Tibial nerve (tissue), 4 donors: ENCODE results near the gene RETREG3. TPM values are rescaled to one million over a fixed set of nuclear protein-coding genes. Genes with fewer than 3 reads are reported as not detected.
A peak's percentile ranks its signal among the peaks of the same experiment; 100 is the strongest.

Experiments
- DNase-seq, 2 donors: peaks; one replicate each; pipeline ENCODE4 v3.0.0-alpha.2; 2019; ENCODE audit warnings: low spot score in 2 of 2
- H3K27ac ChIP-seq, 4 donors: fragments of 200-600 bp; sonication (generic) in 3 of 4; one replicate each; pipeline ENCODE4 v1.5.1; 2017 to 2019; ENCODE audit warnings: mild to moderate bottlenecking in 1 of 4
- H3K27me3 ChIP-seq, 2 donors: fragments of 200-600 bp; sonication (generic) in 1 of 2; one replicate each; pipeline versions ENCODE4 v1.5.1 to v1.6.0; 2017 to 2019
- H3K36me3 ChIP-seq, 3 donors: fragments of 200-600 bp; sonication (generic); one replicate each; pipeline ENCODE4 v1.5.1; 2018 to 2019
- H3K4me1 ChIP-seq, 4 donors: fragments of 200-600 bp; sonication (generic) in 3 of 4; one replicate each; pipeline ENCODE4 v1.5.1; 2017 to 2019
- H3K4me3 ChIP-seq, 4 donors: fragments of 200-600 bp; sonication (generic) in 3 of 4; one replicate each; pipeline ENCODE4 v1.5.1; 2017 to 2019; ENCODE audit warnings: mild to moderate bottlenecking in 1 of 4, moderate library complexity in 1 of 4
- H3K9me3 ChIP-seq, 4 donors: fragments of 200-600 bp; sonication (generic) in 3 of 4; one replicate each; pipeline ENCODE4 v1.5.1; 2017 to 2019
- CTCF ChIP-seq, 5 experiments: fragments of 200-600 bp in 3 of 5; fragments of 450-650 bp in 2 of 5; sonication (generic) in 3 of 5; IDR thresholded peaks; one replicate each; pipeline ENCODE4 v1.5.1; 2016 to 2019; ENCODE audit warnings: antibody characterized with exemption in 5 of 5, mild to moderate bottlenecking in 3 of 5, moderate library complexity in 2 of 5
- EP300 ChIP-seq, 2 donors: sonication (generic); formaldehyde crosslinking; IDR thresholded peaks; one replicate each; pipeline ENCODE4 v1.6.1; 2017; ENCODE audit warnings: antibody characterized with exemption in 2 of 2, mild to moderate bottlenecking in 1 of 2
- POLR2A ChIP-seq, 2 donors: fragments of 450-650 bp; IDR thresholded peaks; one replicate each; pipeline ENCODE4 v1.6.1; 2017; ENCODE audit warnings: antibody characterized with exemption in 2 of 2, mild to moderate bottlenecking in 2 of 2, moderate library complexity in 2 of 2
- WGBS, 2 donors: methylation state at CpG; one replicate each; pipeline ENCODE4 v1.1.5; 2018; 5-methylcytosine and 5-hydroxymethylcytosine counted together
- total RNA-seq, 4 donors: library from RNA; depleted of rRNA; stranded (reverse); fragments of >200 nt; gene quantifications; one replicate each; pipeline ENCODE4 v1.1.0, GENCODE V29; 2016

RETREG3 gene
- total RNA-seq, 4 donors from 2014 or later = 43.1 to 61.8 (median 57.7) TPM

DNA sequence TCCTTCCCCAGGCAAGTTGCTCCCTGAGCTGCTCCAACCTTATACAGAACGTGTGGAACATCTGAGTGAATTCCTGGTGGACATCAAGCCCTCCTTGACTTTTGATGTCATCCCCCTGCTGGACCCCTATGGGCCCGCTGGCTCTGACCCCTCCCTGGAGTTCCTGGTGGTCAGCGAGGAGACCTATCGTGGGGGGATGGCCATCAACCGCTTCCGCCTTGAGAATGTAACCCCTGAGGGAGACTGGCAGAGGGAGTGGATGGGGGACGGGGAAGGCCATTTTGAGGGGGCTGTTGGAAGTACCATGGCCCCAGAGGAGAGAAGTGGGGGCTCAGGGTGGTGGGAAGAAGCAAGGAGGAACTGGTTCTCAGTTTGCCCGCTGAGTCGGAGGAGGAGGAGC is 45.2 kb downstream of the RETREG3 start:
- Histone ChIP-seq H3K27me3 (no peaks in the 10 kb centered on the region), H3K36me3 (peaks cover 0 to 32% (median 19%) of the 10 kb centered on the region in 3 donors), H3K9me3 (no peaks in the 10 kb centered on the region), H3K4me3 (no peak overlapping the region), H3K4me1 (peaks cover 0 to 74% (median 40%) of the 10 kb centered on the region in 4 donors), H3K27ac (peak overlapping the region in 1 of 4 donors; percentile 26)
- TF ChIP-seq POLR2A (IDR thresholded peaks at IDR 0.05) = no peak
- no peak for TF ChIP-seq CTCF (IDR thresholded peaks at IDR 0.05)
- TF ChIP-seq EP300 (IDR thresholded peaks at IDR 0.05) = no peak
- WGBS, 2 donors = 74 to 81% methylated on average over 9 of the region's 9 CpGs
- DNase-seq = no peak

DNA sequence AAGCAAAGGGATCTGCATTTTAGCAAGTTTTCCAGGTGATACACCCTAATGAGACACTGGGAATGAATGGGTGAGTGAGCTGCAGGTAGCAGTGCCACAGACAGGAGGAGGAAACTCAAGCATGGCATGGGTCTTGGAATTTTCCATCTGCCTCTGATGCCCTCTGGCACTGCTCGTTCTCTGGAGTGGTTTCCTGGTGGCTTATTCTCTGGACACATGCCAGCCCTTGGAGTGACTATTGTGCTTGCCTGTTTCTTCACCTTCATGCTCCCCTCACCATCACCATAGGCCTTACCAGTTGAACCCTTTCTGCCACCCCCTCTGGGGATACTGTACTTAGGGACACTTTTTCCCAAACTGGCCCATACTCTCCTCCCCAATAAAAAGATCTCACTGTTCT is 45.6 kb downstream of the RETREG3 start:
- Histone ChIP-seq H3K4me3 (peak overlapping the region in 2 of 4 donors; percentile 76 to 77), H3K36me3 (peaks cover 0 to 28% (median 15%) of the 10 kb centered on the region in 3 donors), H3K4me1 (peaks cover 0 to 70% (median 40%) of the 10 kb centered on the region in 4 donors), H3K9me3 (no peaks in the 10 kb centered on the region), H3K27ac (no peak overlapping the region), H3K27me3 (no peaks in the 10 kb centered on the region)
- TF ChIP-seq POLR2A (IDR thresholded peaks at IDR 0.05) (no peak), EP300 (IDR thresholded peaks at IDR 0.05) (no peak), CTCF (IDR thresholded peaks at IDR 0.05) (no peak)
- WGBS, 2 donors = 27 to 41% methylated on average over 1 of the region's 1 CpG
- DNase-seq = no peak

DNA sequence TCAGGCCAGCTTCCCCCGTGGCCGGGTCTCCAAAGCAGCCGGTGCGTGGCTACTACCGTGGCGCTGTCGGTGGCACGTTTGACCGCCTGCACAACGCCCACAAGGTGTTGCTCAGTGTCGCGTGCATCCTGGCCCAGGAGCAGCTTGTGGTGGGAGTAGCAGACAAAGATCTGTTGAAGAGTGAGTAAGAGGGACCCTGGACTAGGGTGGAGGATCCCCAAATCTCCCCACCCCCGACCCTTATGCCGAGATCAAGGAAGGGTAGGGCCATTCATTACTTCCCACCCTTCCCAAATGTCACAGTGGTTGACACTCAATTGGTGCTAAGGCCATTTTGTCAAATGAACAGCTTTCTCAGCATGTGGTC is 46.0 kb downstream of the RETREG3 start:
- Histone ChIP-seq H3K9me3 (no peaks in the 10 kb centered on the region), H3K4me3 (peak overlapping the region; percentile 66 to 79 (median 76)), H3K4me1 (peaks cover 0 to 65% (median 36%) of the 10 kb centered on the region in 4 donors), H3K27me3 (no peaks in the 10 kb centered on the region), H3K27ac (peak overlapping the region in 3 of 4 donors; percentile 84 to 95 (median 91)), H3K36me3 (peaks cover 0 to 24% (median 13%) of the 10 kb centered on the region in 3 donors)
- no peak for TF ChIP-seq EP300 (IDR thresholded peaks at IDR 0.05)
- no peak for TF ChIP-seq POLR2A (IDR thresholded peaks at IDR 0.05)
- no peak for TF ChIP-seq CTCF (IDR thresholded peaks at IDR 0.05)
- no peak for DNase-seq
- WGBS, 2 donors = 73 to 76% methylated on average over 14 of the region's 14 CpGs

GRCh38 chr17:42562388-42563142 is 46.6 kb downstream of the RETREG3 start:
- 11 to 22% methylated on average over 29 to 43 of the region's 48 CpGs for WGBS, 2 donors
- Histone ChIP-seq H3K9me3 (no peaks in the 10 kb centered on the region), H3K27me3 (no peaks in the 10 kb centered on the region), H3K27ac (peak overlapping the region; percentile 78 to 95 (median 88)), H3K4me3 (peak overlapping the region; percentile 66 to 79 (median 76)), H3K36me3 (peaks cover 0 to 24% (median 13%) of the 10 kb centered on the region in 3 donors), H3K4me1 (peaks cover 0 to 60% (median 30%) of the 10 kb centered on the region in 4 donors)
- no peak for TF ChIP-seq POLR2A (IDR thresholded peaks at IDR 0.05)
- no peak for TF ChIP-seq EP300 (IDR thresholded peaks at IDR 0.05)
- TF ChIP-seq CTCF (IDR thresholded peaks at IDR 0.05) = no peak
- no peak for DNase-seq

DNA sequence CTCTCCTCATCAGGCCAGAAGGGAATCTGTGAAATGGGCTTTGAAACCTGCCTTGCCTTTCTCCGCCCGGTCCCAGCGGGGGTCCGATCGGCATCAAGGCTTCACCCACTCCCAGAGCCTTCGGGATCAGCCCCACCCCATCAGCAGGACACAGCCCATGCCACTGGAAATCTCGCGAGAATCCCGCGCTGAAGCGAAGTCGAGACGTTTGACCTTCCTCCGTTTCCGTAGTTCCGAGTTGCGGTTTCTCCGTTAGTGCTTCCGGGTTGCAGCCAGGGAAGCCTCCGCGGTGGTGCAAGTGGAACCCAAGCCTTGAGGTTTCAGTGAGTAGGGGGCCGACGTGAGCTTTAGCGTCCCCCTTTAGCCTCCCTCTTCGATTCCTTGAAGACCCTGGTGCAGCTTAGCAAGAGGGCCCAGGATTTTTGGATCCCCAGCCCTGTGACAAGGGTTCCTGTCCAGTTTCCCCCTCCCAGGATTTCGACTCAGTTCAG is 47.2 kb downstream of the RETREG3 start, which contains the start of gene COASY:
TSS of gene COASY (plus strand) at position 252 of the 491 bp plus-strand sequence. CDS start 475 bp downstream, outside the sequence.
- Histone ChIP-seq H3K4me1 (peaks cover 0 to 58% (median 29%) of the 10 kb centered on the region in 4 donors), H3K27me3 (no peaks in the 10 kb centered on the region), H3K27ac (peak within 1 kb of the TSS; percentile 78 to 95 (median 88)), H3K36me3 (peaks cover 0 to 24% (median 13%) of the 10 kb centered on the region in 3 donors), H3K9me3 (no peaks in the 10 kb centered on the region), H3K4me3 (peak within 1 kb of the TSS; percentile 66 to 79 (median 76))
- 0 to 1% methylated on average over 12 to 23 of the region's 26 CpGs for WGBS, 2 donors
- peak; percentile 93 to 97 for DNase-seq
- peak in 1 of 2 donors; percentile 43 for TF ChIP-seq POLR2A (IDR thresholded peaks at IDR 0.05)
- TF ChIP-seq CTCF (IDR thresholded peaks at IDR 0.05) = peak in 1 of 5 experiments; percentile 39
- TF ChIP-seq EP300 (IDR thresholded peaks at IDR 0.05) = peak; percentile 80 to 96
